ENCODE data around the gene SH3BGRL. TPM values are rescaled to one million over a fixed set of nuclear protein-coding genes. Genes with fewer than 3 reads are reported as not detected.

The SH3BGRL gene
- 50.8 and 71.4 TPM in 2 replicates for total RNA-seq

DNA sequence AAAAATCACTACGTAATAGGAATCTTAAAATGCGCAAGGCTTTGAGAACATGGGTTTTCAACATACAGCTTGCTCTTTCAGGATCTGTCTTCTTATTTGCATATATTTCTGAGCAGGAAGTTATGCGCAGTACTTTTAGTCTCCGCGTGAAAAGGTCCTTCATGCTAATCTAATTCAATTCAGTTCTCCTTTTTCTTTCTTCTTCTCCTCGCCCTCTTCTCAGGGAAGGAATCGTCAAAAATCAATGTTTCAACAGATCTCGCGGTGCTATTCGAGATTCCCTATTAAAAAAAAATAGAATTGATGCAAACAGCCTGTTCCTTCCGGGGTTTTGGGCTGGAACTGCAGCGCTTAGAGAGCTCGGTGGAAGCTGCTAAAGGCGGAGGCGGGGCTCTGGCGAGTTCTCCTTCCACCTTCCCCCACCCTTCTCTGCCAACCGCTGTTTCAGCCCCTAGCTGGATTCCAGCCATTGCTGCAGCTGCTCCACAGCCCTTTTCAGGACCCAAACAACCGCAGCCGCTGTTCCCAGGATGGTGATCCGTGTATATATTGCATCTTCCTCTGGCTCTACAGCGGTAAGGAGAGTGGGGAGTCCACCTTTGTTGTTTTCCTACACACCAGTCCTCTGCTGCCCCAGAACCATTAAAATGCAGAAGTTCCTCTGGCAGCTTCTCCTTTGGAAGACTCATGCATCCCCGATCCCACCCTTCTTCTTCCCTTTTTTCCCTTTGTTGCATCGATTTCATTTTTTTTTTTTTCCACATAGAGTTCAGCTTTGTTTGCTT is at the start of gene SH3BGRL, which contains the start of gene HMGN5:
TSS of gene SH3BGRL (plus strand) at position 432 of the 785 bp plus-strand sequence. CDS start at position 531, 99 bp downstream.
TSS of gene HMGN5 (minus strand) at position 243 of the 785 bp plus-strand sequence. CDS start 80,364 bp downstream, outside the sequence.

Other genes with a start within 250 kb of the SH3BGRL start
- 0.50 and 0.91 TPM in 2 replicates for gene HMGN5, start 189 bp upstream of the SH3BGRL start, total RNA-seq